Renal cortical epithelial cell (primary cell): ENCODE results near the gene DSCAM. TPM values are rescaled to one million over a fixed set of nuclear protein-coding genes. Genes with fewer than 3 reads are reported as not detected.
"Not testable (repeated sequence)": the region's sequence is repeated elsewhere in the genome, so short reads cannot be mapped to it uniquely, and the experiment has no call there.

Source experiments
- DNase-seq: peaks from one replicate; pipeline ENCODE4 v3.0.0-alpha.2; 2011; ENCODE audit warnings: low read depth
- total RNA-seq: library from RNA; depleted of rRNA; stranded (reverse); fragments of >200 nt; gene quantifications from 2 replicates; pipeline ENCODE4 v1.2.3, GENCODE V29; 2014

Gene DSCAM
- total RNA-seq, 1 donor from 2014 or later = not detected

- DNase-seq = no peak
Observed at GRCh38 chr21:40051801-40052200, 795.2 kb downstream of the DSCAM start.

- peak; percentile 1 for DNase-seq
Observed at GRCh38 chr21:40049931-40050290, 797.0 kb downstream of the DSCAM start.

DNA sequence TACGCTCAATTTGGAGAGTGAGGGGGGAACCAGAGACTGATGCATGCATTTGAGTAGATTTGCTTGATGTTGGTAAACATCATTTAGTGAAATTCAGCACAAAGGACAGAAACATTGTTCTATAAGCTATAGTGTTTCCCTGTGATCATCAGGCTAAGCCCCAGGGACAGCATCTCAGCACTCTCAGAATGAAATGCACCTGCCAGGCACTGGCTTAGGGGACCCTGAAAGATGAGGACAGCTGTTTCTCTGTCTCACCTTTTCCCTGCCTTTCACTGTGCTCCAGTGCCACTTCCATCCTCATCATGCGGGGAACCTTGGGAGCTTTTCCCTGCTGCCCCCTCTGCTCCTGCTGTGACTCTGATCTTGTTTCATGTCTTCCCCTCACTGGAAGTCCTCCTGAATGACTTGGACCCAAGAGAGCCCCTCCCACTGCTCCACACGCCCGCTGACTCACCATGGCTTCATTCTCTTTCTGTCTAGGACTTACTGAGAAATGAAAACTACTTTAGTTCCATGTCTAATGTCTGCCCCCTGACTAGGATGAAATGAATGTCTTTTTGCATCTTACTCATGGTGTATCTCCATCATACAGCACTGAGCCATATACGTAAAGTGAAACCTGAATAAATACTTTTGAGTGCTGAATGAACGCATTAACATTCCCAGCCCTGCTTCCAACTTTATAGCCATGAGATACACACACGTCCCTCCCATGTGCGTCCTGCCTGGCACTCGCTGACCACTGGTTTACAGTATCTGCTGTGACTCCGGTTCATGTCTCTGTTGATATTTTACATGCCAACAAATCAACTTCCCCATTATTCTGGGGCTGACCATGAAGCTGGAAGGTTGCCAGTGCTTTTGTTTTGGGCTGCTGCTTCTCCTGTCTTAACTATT lies 797.7 kb downstream of the DSCAM start:
- peak; percentile 7 for DNase-seq

DNA sequence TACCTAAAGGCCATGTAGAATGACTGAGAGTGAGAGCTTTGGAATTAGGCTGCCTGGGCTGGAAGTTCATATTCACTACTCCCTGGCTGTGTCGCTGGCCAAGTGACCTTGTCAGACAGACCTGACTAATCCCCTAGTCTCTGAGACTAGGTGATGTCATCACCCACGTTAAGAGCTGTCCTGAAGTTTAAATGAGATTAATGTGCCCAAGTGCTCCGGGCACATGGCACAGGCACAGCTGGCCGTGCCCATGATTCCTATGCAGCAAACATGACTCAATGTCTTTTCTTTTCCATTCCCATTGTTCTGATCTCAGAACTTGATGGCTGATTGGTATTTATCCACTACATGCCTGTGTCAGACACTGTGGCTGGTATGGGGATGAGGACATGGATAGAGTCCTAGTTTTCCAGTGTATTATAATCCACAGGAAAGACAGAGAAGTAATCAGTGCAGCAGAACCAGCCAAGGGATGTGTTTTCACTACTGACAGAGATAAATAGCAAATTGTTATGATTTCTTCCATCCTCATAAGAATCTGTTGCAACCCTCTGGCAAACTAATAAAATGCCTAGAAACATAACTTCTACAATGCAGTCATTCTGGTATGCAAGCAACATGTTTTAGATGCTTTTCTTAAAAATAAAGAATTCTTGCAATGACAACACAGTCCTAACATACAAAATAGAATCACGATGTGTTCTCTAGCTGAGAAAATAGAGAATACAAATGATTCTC lies 798.8 kb downstream of the DSCAM start:
- no peak for DNase-seq

DNA sequence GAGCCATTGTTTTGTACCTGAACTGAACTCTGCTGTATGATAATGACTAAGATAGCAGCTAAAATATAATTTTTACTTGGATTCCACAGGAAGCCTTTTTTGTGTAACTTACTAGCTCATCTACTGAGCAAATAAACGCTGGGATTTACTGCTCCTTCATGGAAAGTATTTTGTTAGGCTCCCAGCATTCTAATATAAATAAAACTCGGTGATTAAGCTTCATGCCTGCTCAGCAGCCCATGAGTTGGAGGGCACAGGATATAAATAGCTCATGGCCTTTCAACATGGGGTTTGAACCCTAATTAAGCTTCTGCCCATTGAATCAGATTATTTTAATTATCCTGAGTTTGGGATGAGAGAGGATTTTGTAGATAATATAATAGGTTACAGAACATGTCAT lies 799.7 kb downstream of the DSCAM start:
- DNase-seq = no peak

DNA sequence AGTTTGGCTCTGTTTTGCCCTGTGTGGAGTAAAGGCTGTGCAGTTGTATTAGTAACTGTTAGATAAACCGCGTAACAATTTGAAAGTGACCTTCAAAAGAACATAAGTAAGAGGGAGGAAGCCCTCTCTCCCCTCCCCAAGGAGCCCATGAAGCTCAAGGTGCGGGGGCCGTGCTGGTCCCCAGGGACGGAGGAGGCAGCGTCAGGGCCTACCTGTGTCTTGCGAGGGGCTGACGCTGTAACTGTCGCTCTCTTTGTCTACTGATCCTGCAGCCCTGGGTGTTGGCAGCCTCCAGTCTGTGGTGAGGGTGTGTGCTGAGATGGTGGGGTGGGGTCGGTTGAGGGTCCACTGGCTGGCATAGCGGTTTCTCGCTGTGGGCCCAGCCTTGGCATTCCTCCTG lies 803.1 kb downstream of the DSCAM start:
- no peak for DNase-seq

DNA sequence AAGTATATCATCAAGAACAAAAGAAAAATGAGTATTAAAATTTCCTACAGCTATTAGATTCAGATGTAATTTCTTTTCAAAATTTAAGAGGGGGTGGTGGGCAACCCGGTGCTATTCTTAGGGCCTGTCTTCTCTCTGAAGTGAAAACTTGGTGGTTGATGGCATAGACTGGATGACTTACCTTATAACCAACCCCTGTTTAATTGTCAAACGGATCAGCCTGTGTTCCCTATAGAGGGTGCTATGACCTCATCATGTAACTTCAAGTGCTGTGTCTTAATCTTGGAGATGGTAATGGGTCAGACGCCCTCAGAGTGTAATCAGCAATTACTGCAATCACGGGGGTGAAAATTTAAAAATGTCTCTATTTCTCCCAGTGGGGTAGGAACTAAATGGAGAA lies 803.5 kb downstream of the DSCAM start:
- no peak for DNase-seq

DNA sequence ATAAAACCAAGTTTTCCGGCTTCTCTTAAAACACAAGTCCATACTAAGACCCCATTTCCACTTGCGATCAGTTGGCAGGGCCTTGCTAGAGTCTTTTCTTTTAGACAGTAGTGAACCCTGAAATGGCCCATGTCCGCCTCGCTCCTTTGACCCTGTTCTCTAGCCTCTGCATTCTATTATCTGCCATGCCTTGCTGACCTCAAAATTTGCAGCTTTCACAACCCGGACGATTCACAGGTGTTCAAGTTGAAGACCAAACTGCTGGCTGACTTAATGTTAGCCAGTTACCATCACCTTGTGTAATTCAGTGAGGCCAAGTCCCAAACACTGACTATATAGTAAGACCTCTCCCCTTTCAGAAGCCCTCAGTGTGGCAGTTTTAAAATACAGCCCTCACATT lies 805.5 kb downstream of the DSCAM start:
- no peak for DNase-seq

GRCh38 chr21:40033156-40033782 lies 813.7 kb downstream of the DSCAM start:
- not testable (repeated sequence) for DNase-seq

DNA sequence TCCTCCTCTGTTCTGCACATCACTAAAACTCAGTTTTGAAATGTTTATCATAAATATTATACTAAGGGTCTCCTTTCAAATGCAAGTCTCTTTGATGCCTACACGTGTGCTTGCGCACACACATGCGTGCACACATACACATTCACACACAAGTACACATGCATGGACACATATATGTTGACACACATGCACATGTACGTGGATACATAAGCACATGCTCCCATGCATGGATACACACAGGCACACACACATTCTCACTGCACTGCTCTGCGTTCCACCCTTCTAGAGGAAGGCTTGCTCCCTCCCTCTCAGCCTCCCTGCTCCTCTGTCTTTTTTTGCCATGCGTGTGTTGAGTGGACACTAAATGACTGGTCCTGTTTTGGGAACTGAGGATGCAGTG lies 817.1 kb downstream of the DSCAM start:
- no peak for DNase-seq

- DNase-seq = not testable (repeated sequence)
Observed at GRCh38 chr21:40028393-40028792, 818.6 kb downstream of the DSCAM start.

GRCh38 chr21:40021558-40022351 lies 825.2 kb downstream of the DSCAM start:
- no peak for DNase-seq

DNA sequence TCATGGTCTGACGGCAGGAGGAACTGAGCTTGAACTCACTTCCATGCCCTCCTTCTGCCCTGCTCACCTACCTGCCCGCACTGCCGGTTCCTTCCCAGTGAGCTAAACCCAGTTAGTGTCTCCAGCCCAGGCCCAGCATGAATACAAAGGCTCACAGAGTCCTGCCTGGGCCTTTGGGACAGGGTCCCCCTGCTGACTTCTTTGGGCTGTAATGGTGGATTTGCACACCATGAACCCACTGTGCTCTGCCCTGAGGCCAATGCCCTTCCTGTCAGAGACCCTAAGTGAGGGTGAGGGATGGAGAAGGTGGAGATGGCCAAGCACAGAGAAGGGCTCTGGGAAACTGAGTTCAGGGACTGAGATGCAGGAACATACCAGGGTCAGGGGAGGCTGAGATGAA lies 826.3 kb downstream of the DSCAM start:
- DNase-seq = no peak

GRCh38 chr21:40018871-40019475 lies 828.0 kb downstream of the DSCAM start:
- no peak for DNase-seq

DNA sequence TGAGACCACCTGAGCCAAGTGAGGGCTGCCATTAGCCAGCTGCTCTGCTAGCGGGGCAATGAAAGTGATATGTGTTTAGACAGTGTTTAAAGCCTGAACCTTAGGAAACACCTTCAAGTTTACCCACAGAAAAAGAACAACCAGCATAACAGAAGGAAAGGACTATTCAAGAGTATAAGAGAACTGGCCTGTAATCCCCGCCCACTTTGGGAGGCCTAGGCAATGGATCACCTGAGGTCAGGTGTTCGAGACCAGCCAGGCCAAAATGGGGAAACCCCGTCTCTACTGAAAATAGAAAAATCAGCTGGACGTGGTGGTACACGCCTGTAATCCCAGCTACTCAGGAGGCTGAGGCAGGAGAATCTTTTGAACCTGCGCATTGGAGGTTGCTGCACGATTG lies 830.3 kb downstream of the DSCAM start:
- no peak for DNase-seq

GRCh38 chr21:40016234-40016633 lies 830.7 kb downstream of the DSCAM start:
- DNase-seq = no peak

GRCh38 chr21:40015818-40016217 lies 831.1 kb downstream of the DSCAM start:
- no peak for DNase-seq

GRCh38 chr21:40014394-40014793 lies 832.6 kb downstream of the DSCAM start:
- DNase-seq = no peak

- DNase-seq = no peak
Observed at GRCh38 chr21:40013001-40013735, 833.8 kb downstream of the DSCAM start.

DNA sequence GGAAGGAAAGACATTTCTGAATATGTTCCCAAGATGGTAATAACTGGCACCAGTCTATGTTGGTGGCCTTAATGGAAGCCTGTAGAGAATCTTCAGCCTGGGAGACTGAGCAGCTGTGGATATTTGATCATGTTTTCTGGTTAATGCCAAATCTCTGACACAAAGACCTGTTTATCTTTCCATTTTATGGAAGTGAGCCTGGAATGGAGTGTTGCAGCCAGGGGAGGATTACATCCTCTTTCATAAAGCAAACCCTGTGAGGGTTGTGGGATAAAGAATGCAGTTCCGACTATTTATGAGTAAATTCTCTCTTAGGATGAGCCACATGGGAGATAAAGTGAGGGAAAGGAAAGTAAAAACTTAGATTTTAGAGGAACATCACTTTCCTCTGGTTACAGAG lies 835.6 kb downstream of the DSCAM start:
- DNase-seq = no peak

- DNase-seq = no peak
Observed at GRCh38 chr21:40002978-40003377, 844.0 kb downstream of the DSCAM start.
